22Rv1 (cell line): ENCODE results near the gene ACSS3.

Experiments
- ZFX ChIP-seq: fragments of 450-650 bp; IDR thresholded peaks from 2 replicates; pipeline ENCODE4 v1.6.1; 2017; ENCODE audit warnings: antibody characterized with exemption, borderline replicate concordance
- TF ChIP-seq, protein P1 (sequence below): fragments of 450-650 bp; IDR thresholded peaks from 2 replicates; pipeline ENCODE4 v1.5.1; 2017; ENCODE audit warnings: mild to moderate bottlenecking

DNA sequence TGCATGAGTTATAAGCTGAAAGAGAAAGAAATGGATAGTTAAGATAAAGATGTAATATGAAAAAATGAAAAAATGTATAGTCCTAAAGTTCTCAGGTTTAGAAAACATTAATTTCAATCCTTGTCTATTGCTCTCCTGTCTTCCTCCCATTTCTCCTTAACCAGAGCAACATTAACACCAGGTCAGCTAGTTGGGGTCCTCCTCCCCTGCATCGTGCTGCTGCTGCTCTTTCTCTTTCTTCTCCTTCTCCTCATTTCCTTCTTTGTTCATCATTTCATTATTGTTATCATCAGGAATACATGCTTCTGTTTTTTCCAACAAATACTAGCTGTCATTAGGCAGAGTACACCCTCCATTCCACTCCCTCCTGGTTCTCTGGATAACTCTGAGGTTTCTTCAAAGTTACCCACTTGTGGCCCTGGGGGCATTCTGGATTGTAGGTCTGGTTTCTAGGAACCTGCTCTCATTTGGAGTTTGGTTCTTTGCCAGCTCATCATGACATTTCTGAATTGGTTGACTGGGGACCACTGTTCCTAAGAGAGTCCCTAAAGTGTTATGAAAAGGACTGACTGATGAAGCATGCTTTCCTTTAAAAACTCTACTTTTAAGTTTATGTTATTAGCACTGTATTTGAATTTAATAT is 17.0 kb downstream of the ACSS3 start:
- TF ChIP-seq, protein P1, sequence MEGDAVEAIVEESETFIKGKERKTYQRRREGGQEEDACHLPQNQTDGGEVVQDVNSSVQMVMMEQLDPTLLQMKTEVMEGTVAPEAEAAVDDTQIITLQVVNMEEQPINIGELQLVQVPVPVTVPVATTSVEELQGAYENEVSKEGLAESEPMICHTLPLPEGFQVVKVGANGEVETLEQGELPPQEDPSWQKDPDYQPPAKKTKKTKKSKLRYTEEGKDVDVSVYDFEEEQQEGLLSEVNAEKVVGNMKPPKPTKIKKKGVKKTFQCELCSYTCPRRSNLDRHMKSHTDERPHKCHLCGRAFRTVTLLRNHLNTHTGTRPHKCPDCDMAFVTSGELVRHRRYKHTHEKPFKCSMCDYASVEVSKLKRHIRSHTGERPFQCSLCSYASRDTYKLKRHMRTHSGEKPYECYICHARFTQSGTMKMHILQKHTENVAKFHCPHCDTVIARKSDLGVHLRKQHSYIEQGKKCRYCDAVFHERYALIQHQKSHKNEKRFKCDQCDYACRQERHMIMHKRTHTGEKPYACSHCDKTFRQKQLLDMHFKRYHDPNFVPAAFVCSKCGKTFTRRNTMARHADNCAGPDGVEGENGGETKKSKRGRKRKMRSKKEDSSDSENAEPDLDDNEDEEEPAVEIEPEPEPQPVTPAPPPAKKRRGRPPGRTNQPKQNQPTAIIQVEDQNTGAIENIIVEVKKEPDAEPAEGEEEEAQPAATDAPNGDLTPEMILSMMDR, result no peak
- no peak for TF ChIP-seq ZFX
